Gastrocnemius medialis (tissue), 4 donors: Measurements from ENCODE around the gene KIDINS220. TPM values are rescaled to one million over a fixed set of nuclear protein-coding genes. Genes with fewer than 3 reads are reported as not detected.

Source experiments
- ATAC-seq, 2 donors: fragments of 150-250 bp; one replicate each; pipeline ENCODE4 v1.9.1; 2016
- DNase-seq, 2 donors: peaks; one replicate each; pipeline ENCODE4 v3.0.0-alpha.2; 2019
- H3K27ac ChIP-seq, 4 donors: fragments of 200-600 bp; sonication (generic); 1 replicate in 1 of 4; 2 replicates in 3 of 4; pipeline ENCODE4 v1.5.1; 2016 to 2018; ENCODE audit warnings: mild to moderate bottlenecking in 2 of 4, moderate library complexity in 1 of 4
- H3K27me3 ChIP-seq, 3 donors: fragments of 200-600 bp; sonication (generic) in 2 of 3; 1 replicate in 1 of 3; 2 replicates in 2 of 3; pipeline versions ENCODE4 v1.5.1 to v1.6.0; 2016 to 2019; ENCODE audit warnings: mild to moderate bottlenecking in 1 of 3, moderate library complexity in 1 of 3
- H3K36me3 ChIP-seq, 2 donors: fragments of 200-600 bp; sonication (generic) in 1 of 2; one replicate each; pipeline ENCODE4 v1.5.1; 2017 to 2018
- H3K4me1 ChIP-seq, 2 donors: fragments of 200-600 bp; sonication (generic) in 1 of 2; one replicate each; pipeline ENCODE4 v1.5.1; 2016 to 2017; ENCODE audit warnings: mild to moderate bottlenecking in 2 of 2
- H3K4me3 ChIP-seq, 4 donors: fragments of 200-600 bp; sonication (generic) in 3 of 4; 1 replicate in 1 of 4; 2 replicates in 3 of 4; pipeline ENCODE4 v1.5.1; 2016 to 2019; ENCODE audit warnings: mild to moderate bottlenecking in 2 of 4
- H3K9me3 ChIP-seq, 3 donors: fragments of 200-600 bp; sonication (generic) in 2 of 3; 1 replicate in 1 of 3; 2 replicates in 2 of 3; pipeline ENCODE4 v1.5.1; 2016 to 2019
- CTCF ChIP-seq, 5 experiments: fragments of 450-650 bp in 3 of 5; fragments of 200-600 bp in 2 of 5; sonication (generic) in 2 of 5; IDR thresholded peaks in 4 of 5; conservative IDR thresholded peaks in 1 of 5; 1 replicate in 4 of 5; 2 replicates in 1 of 5; pipeline ENCODE4 v1.5.1; 2016 to 2019; ENCODE audit warnings: antibody characterized with exemption in 5 of 5, mild to moderate bottlenecking in 3 of 5, moderate library complexity in 3 of 5
- POLR2A ChIP-seq, 2 donors: fragments of 450-650 bp; IDR thresholded peaks; one replicate each; pipeline ENCODE4 v1.6.1; 2017; ENCODE audit warnings: antibody characterized with exemption in 2 of 2, mild to moderate bottlenecking in 2 of 2, moderate library complexity in 2 of 2
- in situ Hi-C, 4 donors: fragments of 200-750 bp; cut with MboI; loops; one replicate each; pipeline versions ENCODE4 v1.15.0 to v1.8.0; 2017; ENCODE audit warnings: low sequenced_read_pairs in 4 of 4
- intact Hi-C: fragments of 100-400 bp; cut with DNase I; formaldehyde crosslinking; loops from one replicate; pipeline ENCODE4 v1.15.1; 2023; ENCODE audit warnings: low total_unique reads
- total RNA-seq, 4 donors: library from RNA; depleted of rRNA; stranded (reverse); fragments of >200 nt; gene quantifications; one replicate each; pipeline versions ENCODE4 v1.1.0 to v1.2.3, GENCODE V29; 2016

KIDINS220 gene
- total RNA-seq, 4 donors from 2014 or later, result 57.8 to 78.9 (median 59.1) TPM

GRCh38 chr2:8841932-8842331 lies 4.5 kb upstream of the KIDINS220 start:
- TF ChIP-seq CTCF (IDR thresholded peaks at IDR 0.05 in 4 of 5, conservative IDR thresholded peaks at IDR 0.05 in 1 of 5) (no peak), POLR2A (IDR thresholded peaks at IDR 0.05) (no peak)
- Histone ChIP-seq H3K27ac (no peak overlapping the region), H3K36me3 (no peaks in the 10 kb centered on the region), H3K4me1 (no peaks in the 10 kb centered on the region), H3K9me3 (no peaks in the 10 kb centered on the region), H3K4me3 (no peak overlapping the region), H3K27me3 (no peaks in the 10 kb centered on the region)
- DNase-seq (no peak), ATAC-seq (no peak)
- intact Hi-C loops, result no loop called here
- in situ Hi-C loops, result no loop called here

- no peaks in the 10 kb centered on the region for H3K27me3 ChIP-seq
- DNase-seq (no peak), ATAC-seq (no peak)
- TF ChIP-seq POLR2A (IDR thresholded peaks at IDR 0.05), result no peak
- TF ChIP-seq CTCF (IDR thresholded peaks at IDR 0.05 in 4 of 5, conservative IDR thresholded peaks at IDR 0.05 in 1 of 5), result no peak
- in situ Hi-C loops (no loop called here), intact Hi-C loops (no loop called here)
- H3K36me3 ChIP-seq, result no peaks in the 10 kb centered on the region
- H3K9me3 ChIP-seq, result no peaks in the 10 kb centered on the region
- H3K4me1 ChIP-seq, result peaks cover 9% of the 10 kb centered on the region in 2 donors
- no peak overlapping the region for H3K27ac ChIP-seq
- no peak overlapping the region for H3K4me3 ChIP-seq
Measured at GRCh38 chr2:8840475-8841091, 3.2 kb upstream of the KIDINS220 start.

GRCh38 chr2:8839189-8839965 lies 2.0 kb upstream of the KIDINS220 start:
- TF ChIP-seq CTCF (IDR thresholded peaks at IDR 0.05 in 4 of 5, conservative IDR thresholded peaks at IDR 0.05 in 1 of 5) (no peak), POLR2A (IDR thresholded peaks at IDR 0.05) (no peak)
- no peaks in the 10 kb centered on the region for H3K36me3 ChIP-seq
- H3K4me1 ChIP-seq, result peaks cover 20 to 21% of the 10 kb centered on the region in 2 donors
- intact Hi-C loops, result loop anchor here (10.0 kb wide), 1 partner anchor 835 kb away; no protein-coding TSS in a partner anchor
- no peaks in the 10 kb centered on the region for H3K27me3 ChIP-seq
- H3K4me3 ChIP-seq, result no peak overlapping the region
- no peaks in the 10 kb centered on the region for H3K9me3 ChIP-seq
- in situ Hi-C loops, result no loop called here
- ATAC-seq (no peak), DNase-seq (no peak)
- no peak overlapping the region for H3K27ac ChIP-seq

- Histone ChIP-seq H3K27me3 (no peaks in the 10 kb centered on the region), H3K4me1 (peaks cover 24 to 32% of the 10 kb centered on the region in 2 donors), H3K4me3 (peak overlapping the region; percentile 95 to 97 (median 96)), H3K9me3 (no peaks in the 10 kb centered on the region), H3K27ac (peak overlapping the region; percentile 88 to 97 (median 93)), H3K36me3 (no peaks in the 10 kb centered on the region)
- DNase-seq (no peak), ATAC-seq (peak in 1 of 2 donors; percentile 32)
- no peak for TF ChIP-seq POLR2A (IDR thresholded peaks at IDR 0.05)
- no peak for TF ChIP-seq CTCF (IDR thresholded peaks at IDR 0.05 in 4 of 5, conservative IDR thresholded peaks at IDR 0.05 in 1 of 5)
- in situ Hi-C loops, result no loop called here
- intact Hi-C loops, result loop anchor here (2.0 to 10.0 kb wide), 2 partner anchors 17 to 833 kb away; no protein-coding TSS in a partner anchor
Measured at GRCh38 chr2:8837795-8838140, 355 bp upstream of the KIDINS220 start.
